HG03442 (cell line): ENCODE data around the gene MYO7A.

Experiments
- ATAC-seq: cut with Tn5 transposase; IDR thresholded peaks from one replicate; pipeline ENCODE4 v1.9.1; 2021; ENCODE audit warnings: mild to moderate bottlenecking, moderate library complexity; ENCODE audit not compliant: unreplicated experiment

Gene MYO7A

DNA sequence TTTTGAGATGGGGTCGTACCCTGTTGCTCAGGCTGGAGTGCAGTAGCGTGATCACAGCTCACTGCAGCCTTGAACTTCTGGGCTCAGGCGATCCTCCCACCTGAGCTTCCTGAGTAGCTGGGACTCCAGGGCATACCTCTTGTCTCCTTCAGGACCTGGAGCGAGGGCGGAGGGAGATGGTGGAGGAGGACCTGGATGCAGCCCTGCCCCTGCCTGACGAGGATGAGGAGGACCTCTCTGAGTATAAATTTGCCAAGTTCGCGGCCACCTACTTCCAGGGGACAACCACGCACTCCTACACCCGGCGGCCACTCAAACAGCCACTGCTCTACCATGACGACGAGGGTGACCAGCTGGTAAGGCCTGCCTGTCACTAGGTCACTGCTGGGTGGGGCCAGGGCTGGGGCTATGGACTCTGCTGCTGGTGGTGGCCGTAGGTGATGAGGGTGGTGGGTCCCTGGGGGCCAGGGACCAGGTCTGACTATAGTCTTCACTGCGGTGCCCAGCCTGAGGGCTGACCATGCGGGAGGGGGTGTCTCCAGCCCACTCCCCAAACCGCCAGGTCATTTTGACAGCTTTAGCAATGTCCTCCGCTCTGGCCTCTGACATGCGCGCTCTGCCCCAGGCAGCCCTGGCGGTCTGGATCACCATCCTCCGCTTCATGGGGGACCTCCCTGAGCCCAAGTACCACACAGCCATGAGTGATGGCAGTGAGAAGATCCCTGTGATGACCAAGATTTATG, 53.9 kb downstream of the MYO7A start:
- ATAC-seq, result no peak

DNA sequence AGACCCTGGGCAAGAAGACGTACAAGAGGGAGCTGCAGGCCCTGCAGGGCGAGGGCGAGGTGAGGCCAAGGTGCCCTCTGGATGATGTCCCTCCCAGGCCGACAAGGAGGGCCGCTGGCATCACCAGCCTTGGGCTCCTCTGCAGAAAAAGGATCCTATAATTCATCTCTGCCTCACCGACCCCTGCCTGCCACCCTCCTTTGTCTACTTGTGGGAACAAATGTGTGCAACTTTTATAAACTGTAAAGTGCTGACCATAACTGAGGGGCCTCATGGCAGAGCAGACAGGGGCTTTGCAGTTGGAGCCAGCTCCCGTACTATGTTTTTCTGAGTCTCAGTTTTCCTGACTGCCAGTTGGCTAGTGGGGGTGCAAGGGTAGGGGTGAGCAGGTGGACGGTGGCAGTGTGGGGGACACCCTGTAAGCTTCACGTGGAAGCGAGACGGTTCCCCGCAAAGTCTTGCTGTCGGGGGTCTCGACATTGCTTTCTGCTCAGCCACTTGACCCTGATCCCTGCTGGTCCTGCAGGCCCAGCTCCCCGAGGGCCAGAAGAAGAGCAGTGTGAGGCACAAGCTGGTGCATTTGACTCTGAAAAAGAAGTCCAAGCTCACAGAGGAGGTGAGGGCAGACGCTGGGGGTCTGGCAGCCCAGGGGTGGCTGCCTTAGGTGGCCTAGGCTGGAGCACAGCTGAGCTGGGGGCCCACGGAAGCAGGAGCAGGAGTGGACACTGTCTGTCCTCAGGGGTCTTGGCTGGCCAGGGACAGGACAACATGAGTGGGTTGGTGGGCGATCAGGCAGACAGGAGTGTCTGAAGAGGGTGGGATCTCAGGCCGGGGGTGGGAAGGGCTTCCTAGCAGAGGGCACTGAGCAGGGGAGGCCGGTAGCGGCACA, 54.7 kb downstream of the MYO7A start:
- no peak for ATAC-seq

DNA sequence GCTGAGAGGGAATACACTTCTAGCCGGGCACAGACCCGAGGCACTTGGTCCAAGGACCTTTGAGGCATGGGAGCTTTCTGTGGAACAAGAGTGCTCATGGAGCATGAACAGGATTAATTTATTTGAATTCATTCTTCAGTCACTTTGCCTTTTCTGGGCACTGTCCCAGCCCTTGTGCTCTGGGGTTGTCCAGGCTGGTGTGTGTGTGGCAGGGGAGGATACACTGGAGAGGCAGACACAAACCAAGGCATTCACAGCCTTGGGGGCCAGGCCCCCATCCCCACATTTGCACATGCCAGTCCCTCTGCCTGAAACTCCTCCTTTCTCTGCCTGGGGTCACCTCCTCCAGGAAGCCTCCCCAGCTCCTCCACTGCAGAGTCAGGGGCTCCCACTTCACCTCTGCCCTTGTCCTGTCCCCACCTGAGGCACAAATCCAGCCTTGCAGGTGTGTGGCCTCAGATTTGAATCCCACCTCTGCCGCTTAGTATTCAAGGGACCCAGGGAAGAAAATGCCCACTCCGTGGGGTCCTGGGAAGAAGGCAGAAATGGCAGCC, 55.5 kb downstream of the MYO7A start:
- ATAC-seq, result no peak

DNA sequence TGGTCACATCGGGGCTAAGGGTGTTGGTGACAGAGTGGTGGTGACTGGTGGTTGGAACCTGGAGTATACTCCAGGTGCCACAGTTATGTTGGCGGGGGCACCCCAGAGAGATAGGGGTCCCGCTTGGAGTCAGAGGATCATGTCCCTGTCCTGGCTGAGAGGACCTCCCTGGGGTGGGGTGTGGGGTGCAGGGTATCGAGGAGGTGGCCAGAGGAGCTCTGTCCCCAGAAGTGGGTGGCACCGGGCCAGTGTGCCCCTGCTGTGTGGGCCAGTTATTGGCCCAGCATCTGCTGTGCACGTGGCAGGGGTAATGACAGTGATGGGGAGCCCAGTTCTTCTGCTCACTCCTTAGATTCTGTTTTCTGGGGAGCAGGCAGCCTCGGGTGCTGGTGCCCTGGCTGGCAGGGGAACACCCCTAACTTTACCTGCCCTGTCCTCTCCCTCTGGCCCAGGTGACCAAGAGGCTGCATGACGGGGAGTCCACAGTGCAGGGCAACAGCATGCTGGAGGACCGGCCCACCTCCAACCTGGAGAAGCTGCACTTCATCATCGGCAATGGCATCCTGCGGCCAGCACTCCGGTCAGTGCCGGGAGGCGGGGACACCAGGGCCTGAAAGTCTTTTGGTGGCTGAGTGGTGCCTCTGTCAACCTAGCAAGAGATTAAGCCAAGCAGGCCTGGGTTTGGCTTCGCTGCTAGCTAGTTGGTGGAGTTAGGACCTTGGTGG, 56.3 kb downstream of the MYO7A start:
- ATAC-seq, result no peak

DNA sequence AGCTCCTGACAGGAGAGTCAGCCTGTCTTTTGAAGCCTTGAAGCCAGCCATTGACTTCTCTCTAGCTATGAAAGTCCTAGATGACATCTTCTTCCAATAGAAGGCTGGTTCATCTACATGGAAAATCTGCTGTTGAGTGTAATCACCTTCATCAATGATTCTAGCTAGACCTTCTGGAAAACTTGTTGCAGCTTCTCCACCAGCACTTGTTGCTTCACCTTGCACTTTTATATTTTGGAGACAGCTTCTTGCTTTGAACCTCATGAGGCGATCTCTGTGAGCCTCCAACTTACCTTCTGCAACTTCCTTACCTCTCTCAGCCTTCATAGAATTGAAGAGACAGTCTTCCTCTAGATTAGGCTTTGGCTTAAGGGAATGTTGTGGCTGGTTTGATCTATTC, 58.3 kb downstream of the MYO7A start:
- no peak for ATAC-seq

DNA sequence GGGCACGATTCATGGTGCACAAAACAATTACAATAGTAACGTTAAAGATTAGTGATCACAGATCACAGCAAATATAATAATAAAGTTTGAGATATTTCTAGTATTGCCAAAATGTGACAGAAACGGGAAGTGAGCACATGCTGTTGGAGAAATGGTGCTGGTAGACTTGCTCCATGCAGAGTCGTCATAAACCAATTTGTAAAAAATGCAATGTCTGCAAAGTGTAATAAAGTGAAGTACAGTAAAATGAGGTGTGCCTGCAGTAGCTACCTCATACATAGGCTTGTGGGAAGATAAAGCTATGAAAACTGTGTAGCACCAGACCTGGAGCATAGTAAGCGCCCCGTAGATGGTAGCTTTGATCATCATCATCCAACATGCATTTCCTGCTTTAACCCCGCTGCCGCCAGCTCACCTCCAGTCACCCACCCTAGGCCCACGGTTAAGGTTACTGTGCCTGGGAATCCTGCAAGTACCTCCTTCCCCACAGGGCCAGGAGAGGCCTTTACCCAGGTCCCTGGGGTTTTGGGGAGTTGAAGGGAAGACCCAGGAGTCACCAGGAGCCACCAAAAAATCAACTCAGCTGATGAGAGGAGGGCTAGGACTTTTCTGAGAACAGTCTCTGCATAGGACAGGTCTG, 59.2 kb downstream of the MYO7A start:
- no peak for ATAC-seq

DNA sequence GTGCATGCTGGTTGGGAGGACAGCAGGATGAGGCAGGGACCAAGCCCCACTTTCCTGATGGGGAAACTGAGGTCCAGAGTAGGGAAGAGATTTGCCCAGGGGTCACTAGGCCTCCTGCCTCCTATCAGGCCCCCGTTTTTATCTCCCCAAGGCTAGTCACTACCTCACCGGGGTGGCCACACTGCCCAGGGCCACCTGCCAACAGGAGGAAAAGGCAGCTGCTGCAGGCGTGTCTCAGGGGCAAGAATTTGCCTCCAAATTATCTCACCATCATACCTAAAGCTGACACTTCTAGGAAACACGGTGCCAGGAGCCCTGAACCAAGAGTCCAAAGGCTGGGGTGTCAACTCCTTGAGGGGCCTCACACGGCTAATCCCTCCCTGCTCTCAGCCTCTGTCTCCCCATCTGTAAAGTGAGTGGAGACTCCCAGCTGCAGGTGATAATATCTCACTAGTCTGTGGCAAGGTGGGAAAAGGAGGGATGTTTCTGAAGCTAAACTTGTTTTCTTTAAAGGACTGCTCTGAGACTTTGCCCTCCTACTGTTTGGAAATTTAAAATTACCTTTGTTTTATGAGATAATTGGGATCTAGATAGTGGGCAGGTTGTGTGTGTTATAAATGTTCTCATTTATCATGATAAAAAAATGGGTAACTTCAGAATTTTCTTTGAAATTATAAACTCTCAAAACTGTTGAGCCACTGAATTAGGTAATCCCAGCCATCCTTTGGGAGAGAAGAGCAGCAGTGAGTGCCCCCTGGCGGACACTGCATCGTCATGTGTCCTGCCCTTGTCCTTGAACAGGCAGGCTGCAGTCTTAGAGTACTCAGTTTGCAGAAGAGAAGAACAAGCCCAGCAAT, 60.0 kb downstream of the MYO7A start:
- peak; percentile 57 for ATAC-seq

DNA sequence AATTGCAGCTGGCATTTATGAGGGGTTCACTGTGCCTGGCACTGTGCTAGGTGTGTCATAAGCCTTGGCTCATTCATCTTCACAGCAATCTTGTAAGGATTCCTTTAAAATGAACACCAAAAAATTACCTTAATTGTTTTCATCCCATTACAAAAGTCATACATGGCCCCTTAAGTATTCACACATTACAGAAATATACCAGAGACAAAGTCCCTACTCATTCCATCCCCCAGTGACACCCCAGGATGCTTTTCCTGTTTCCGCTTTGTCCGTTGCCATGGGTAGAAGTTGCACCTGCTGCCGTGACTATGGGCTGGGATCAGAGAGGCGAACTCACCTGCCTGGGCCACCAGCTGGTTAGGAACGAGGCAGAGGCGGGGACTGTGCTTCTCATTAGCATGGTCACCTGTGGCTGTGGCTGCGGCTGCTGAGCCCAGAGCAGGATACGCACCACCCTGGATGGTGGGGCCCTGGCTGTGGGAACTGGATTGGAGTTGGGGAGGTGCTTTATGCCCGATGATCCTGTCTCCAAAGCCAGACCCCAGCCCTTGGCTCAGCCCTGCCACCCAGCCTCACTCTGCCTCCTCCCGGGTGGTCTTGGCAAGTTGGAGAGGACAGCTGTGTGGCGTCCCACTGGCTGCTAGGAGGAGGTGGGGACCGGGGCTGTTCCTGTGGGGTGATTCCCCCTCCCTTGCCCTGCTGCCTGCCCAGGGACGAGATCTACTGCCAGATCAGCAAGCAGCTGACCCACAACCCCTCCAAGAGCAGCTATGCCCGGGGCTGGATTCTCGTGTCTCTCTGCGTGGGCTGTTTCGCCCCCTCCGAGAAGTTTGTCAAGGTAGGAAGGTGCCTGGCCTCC, 60.8 kb downstream of the MYO7A start:
- ATAC-seq, result no peak

DNA sequence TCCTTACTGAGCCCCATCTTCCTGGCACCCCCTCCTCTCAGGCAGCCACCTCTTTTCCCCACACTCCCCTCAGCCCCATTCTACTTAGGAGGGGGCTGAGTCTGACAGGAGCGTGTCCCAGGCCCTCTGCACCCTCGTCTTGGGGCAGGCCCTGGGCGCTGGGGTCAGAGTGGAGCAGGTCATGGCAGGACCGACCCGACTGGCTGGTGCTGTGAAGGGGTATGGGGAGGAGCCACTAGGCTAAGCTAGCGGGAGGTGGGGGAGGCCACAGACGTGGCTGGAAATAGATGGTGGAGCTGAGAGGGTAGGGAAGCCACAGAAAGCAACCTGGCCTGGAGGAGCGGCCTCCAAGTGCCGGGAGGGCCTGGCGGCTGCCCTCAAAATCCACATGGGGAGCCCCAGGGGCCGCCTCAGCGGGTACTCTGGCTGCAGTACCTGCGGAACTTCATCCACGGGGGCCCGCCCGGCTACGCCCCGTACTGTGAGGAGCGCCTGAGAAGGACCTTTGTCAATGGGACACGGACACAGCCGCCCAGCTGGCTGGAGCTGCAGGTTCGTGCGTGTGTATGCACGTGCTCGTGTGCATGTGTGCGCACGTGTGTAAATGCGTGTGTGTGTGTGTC, 61.7 kb downstream of the MYO7A start:
- no peak for ATAC-seq

DNA sequence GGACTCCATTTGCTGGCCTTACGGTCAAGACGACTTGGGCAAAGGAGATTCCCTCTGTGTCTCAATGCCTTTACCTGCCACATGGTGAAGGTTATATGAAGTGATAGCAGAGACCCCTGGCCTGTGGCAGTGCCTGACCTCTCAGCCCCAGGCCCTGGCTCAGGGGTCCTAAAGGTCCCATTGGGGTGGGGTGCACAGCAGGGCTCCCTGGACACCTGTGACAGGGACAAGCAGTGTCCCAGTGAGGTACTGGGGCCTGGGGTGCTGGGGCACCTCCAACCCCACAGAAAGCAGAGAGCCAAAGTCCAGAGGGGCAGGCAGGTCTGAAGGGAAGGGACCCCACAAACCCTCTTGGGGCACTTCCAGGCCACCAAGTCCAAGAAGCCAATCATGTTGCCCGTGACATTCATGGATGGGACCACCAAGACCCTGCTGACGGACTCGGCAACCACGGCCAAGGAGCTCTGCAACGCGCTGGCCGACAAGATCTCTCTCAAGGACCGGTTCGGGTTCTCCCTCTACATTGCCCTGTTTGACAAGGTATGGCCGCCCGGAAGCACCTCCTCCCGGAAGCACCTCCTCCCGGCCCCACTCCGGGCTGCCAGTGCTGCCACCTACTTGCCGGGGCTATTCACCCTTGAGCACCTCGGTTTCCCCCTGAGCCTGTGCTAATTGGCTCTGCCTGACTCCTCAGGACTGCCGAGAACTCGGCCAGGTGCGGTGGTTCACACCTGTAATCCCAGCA, 62.5 kb downstream of the MYO7A start:
- ATAC-seq, result no peak

DNA sequence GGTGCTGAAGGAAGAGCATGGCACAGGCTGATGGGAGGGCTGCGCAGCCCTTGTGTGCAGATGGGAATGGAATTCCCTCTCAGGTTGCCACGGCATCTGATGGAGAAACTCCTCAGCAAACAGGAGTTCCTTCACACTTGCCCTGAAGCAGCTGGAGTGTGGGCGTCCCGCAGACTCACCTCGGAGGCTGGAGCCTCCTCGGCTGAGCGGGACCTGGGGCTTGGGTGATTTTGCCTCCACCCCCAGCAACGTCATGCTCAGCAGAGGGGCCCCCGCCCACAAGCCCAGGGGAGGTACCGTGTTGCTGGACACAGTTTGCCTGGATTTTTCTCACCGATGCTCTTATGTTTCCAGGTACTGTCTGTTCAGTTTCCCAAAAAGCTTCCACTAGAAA, 63.4 kb downstream of the MYO7A start:
- no peak for ATAC-seq

DNA sequence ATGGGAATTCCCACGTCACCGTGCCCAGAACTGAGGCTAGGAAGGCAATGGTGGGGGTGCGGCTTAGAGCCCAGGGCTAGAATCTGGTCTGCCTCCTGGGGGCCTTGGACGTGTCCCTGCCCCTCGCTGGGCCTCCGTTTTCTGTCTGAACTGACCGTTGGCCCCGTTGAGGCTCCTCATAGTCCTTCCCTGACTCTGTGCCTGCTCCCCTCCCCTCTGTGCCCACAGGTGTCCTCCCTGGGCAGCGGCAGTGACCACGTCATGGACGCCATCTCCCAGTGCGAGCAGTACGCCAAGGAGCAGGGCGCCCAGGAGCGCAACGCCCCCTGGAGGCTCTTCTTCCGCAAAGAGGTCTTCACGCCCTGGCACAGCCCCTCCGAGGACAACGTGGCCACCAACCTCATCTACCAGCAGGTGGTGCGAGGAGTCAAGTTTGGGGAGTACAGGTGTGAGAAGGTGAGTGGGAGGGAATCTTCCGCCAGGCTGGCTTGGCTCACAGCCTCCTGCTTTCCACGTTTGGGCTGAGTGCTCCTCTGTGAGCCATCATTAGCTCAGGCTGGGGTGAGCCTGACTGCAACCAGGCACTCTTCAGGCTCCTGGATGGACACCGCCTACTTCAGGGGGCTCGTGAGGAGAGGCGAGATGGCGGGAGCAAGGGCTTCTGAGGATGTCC, 63.9 kb downstream of the MYO7A start:
- ATAC-seq, result no peak

DNA sequence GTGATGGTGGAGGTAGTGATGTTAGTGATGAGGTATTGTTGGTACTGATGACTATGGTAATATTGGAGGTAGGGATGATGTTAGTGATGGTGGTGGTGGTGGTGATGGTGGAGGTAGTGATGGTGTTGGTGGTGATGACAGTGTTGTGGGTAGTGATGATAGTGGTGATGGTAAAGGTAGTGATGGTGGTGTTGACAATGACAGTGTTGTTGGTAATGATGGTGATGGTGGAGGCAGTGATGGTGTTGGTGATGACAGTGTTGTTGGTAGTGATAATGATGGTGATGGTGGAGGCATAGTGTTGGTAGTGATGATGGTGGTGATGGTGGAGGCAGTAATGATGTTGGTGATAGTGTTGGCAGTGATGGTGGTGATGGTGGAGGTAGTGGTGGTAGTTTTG, 65.1 kb downstream of the MYO7A start:
- ATAC-seq, result no peak

DNA sequence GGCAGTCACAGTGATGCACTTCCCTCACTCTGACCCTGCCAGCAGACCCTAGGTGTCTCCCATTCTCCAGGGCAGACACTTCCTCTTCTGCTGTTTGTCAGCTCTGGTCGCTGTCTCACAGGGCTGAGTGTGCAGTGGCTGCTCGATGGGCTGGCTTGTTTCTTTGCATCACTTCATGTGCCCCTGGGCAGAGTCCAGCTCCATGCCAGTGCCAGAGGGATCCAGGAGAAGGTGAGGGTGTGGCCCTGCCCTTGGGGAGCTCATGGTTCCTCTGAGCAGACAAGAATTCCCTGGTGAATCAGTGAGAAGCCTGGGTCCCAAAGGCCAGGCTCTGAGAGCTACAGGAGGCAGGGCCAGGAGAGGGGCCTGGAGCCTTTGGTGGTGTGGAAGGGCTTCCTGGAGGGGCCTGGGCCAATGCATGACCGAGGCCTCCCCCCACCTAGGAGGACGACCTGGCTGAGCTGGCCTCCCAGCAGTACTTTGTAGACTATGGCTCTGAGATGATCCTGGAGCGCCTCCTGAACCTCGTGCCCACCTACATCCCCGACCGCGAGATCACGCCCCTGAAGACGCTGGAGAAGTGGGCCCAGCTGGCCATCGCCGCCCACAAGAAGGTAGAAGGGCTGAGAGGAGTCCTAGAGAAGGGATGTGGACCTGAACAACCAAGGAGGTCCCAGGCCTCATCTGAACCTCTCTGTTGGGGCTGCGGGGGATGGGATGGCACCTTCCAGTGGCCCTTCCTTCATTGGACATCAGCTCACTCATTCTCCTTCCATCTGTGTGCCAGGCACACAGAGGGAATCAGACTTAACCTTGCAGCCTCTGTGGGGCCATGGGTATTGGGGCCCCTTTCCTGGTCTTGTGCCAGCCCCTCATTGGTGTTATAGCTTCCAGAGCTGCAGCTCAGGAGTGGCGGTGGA, 66.1 kb downstream of the MYO7A start:
- ATAC-seq, result no peak

DNA sequence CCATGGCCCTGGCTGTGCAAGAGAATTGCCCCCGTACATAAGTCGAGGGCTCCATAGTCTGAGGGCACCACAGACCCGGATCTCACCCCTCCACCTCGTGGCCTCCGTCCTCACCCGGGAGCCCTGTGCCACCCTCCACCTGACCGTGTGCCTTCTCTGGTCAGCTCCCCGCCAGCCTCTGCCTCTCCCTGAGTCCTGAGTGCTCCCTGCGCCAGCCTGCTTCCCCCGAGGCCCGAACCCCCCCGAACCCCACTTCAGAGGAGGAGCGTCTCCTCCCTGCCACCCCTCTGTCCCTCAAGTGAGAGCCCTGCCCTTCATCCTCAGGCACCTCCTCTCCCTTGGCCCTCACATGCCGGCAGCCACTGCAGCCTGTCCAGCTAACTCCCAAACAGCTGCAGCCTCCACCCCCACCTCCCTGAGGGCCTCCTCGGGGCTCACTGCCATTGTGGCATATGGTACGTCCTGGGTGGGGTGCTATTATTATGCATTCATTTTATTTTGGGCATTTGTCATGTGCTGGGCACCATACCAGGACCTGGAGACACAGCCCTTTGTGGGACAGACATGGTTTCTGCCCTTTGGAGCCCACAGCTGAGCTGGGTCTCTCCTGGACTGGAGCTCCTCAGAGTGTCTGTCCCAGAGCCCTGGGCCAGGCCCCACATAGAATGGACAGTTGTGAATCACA, 67.2 kb downstream of the MYO7A start:
- no peak for ATAC-seq

DNA sequence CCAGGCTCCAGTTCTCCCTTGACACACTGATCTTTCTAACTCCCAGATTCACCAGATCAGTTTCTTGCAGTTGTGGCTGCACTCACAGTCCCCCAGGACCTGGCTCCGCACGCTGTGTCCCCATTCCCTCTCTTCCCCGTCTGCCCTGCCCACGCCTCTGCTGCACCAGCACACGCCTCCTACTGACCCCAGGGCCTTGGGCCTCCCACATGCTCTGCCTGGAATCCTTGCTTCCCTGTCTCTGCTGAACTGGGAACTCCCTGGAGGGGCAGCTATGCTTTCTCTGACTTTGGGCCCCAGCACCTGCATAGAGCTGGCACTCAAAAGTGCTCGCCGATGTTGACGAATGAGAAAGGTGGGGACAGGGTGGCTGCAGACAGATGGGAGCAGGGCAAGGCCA, 68.9 kb downstream of the MYO7A start:
- no peak for ATAC-seq
